IMR-90 (cell line): Measurements from ENCODE around the gene FGFR4.

Experiments used
- BHLHE40 ChIP-seq: fragments of 150-350 bp; IDR thresholded peaks from 2 replicates; pipeline ENCODE4 v1.6.1; 2016; ENCODE audit warnings: mild to moderate bottlenecking, low read depth, low read length
- CEBPB ChIP-seq: IDR thresholded peaks from 2 replicates; pipeline ENCODE4 v1.6.1; 2012; ENCODE audit warnings: low read depth, low read length, improper control_type of control experiment
- FOS ChIP-seq: fragments of 150-350 bp; IDR thresholded peaks from 2 replicates; pipeline ENCODE4 v1.6.1; 2016; ENCODE audit warnings: low read depth, low read length
- MXI1 ChIP-seq: IDR thresholded peaks from 2 replicates; pipeline ENCODE4 v1.6.1; 2012; ENCODE audit warnings: low read depth, mild to moderate bottlenecking, low read length, moderate library complexity, borderline replicate concordance
- POLR2A ChIP-seq: IDR thresholded peaks from 2 replicates; pipeline ENCODE4 v1.6.1; 2012; ENCODE audit warnings: mild to moderate bottlenecking, low read depth, low read length
- RAD21 ChIP-seq: IDR thresholded peaks from 2 replicates; pipeline ENCODE4 v1.6.1; 2012; ENCODE audit warnings: low read length, improper control_type of control experiment
- RCOR1 ChIP-seq: IDR thresholded peaks from 2 replicates; pipeline ENCODE4 v1.6.1; 2012; ENCODE audit warnings: mild to moderate bottlenecking, low read length, improper control_type of control experiment; ENCODE audit not compliant: insufficient replicate concordance
- RFX5 ChIP-seq: IDR thresholded peaks from 2 replicates; pipeline ENCODE4 v1.8.0; 2012; ENCODE audit warnings: low read depth, mild to moderate bottlenecking, low read length, moderate library complexity
- SMC3 ChIP-seq: fragments of 150-350 bp; IDR thresholded peaks from 2 replicates; pipeline ENCODE4 v1.6.1; 2016; ENCODE audit warnings: low read depth, mild to moderate bottlenecking, antibody characterized with exemption, low read length, moderate library complexity
- TF ChIP-seq, protein P1 (sequence below): conservative IDR thresholded peaks from 2 replicates; pipeline ENCODE4 v1.5.1; 2012; ENCODE audit warnings: mild to moderate bottlenecking, low read depth, low read length, improper control_type of control experiment
- TF ChIP-seq, protein P2 (sequence below): fragments of 150-350 bp; IDR thresholded peaks from 2 replicates; pipeline ENCODE4 v1.6.1; 2016; ENCODE audit warnings: low read depth, mild to moderate bottlenecking, low read length, moderate library complexity, borderline replicate concordance
- TF ChIP-seq, protein P3 (sequence below): fragments of 150-350 bp; IDR thresholded peaks from 2 replicates; pipeline ENCODE4 v1.6.1; 2017; ENCODE audit warnings: mild to moderate bottlenecking, antibody characterized with exemption, low read length, low read depth

DNA sequence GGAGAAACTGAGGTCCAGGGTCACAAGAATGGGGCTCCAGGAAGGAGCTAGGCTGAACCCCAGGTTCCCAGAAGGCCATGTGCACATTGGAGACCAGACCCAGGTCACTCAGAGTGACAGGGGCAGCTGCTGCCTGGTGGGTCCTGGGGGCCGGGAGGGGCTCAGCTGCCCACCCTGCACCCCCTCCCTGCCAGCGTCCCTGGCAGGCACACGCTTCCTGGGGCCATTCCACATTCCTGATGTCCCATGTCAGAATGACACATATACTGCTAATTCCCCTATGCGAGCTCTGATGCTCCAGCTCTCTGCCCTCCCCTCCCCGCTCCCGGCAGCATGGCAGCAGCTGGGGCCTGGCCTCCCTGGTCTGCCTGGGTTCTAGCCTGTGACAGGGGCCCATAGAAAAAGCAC, 14.0 kb downstream of the FGFR4 start:
- TF ChIP-seq, protein P1, sequence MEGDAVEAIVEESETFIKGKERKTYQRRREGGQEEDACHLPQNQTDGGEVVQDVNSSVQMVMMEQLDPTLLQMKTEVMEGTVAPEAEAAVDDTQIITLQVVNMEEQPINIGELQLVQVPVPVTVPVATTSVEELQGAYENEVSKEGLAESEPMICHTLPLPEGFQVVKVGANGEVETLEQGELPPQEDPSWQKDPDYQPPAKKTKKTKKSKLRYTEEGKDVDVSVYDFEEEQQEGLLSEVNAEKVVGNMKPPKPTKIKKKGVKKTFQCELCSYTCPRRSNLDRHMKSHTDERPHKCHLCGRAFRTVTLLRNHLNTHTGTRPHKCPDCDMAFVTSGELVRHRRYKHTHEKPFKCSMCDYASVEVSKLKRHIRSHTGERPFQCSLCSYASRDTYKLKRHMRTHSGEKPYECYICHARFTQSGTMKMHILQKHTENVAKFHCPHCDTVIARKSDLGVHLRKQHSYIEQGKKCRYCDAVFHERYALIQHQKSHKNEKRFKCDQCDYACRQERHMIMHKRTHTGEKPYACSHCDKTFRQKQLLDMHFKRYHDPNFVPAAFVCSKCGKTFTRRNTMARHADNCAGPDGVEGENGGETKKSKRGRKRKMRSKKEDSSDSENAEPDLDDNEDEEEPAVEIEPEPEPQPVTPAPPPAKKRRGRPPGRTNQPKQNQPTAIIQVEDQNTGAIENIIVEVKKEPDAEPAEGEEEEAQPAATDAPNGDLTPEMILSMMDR: no peak
- TF ChIP-seq SMC3 (no peak), BHLHE40 (no peak), POLR2A (no peak), MXI1 (no peak), CEBPB (no peak), RCOR1 (no peak), FOS (no peak), RAD21 (no peak), RFX5 (no peak)
- TF ChIP-seq, protein P2, sequence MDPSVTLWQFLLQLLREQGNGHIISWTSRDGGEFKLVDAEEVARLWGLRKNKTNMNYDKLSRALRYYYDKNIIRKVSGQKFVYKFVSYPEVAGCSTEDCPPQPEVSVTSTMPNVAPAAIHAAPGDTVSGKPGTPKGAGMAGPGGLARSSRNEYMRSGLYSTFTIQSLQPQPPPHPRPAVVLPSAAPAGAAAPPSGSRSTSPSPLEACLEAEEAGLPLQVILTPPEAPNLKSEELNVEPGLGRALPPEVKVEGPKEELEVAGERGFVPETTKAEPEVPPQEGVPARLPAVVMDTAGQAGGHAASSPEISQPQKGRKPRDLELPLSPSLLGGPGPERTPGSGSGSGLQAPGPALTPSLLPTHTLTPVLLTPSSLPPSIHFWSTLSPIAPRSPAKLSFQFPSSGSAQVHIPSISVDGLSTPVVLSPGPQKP: no peak
- TF ChIP-seq, protein P3, sequence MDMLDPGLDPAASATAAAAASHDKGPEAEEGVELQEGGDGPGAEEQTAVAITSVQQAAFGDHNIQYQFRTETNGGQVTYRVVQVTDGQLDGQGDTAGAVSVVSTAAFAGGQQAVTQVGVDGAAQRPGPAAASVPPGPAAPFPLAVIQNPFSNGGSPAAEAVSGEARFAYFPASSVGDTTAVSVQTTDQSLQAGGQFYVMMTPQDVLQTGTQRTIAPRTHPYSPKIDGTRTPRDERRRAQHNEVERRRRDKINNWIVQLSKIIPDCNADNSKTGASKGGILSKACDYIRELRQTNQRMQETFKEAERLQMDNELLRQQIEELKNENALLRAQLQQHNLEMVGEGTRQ: no peak
